Measurements from ENCODE around the gene RMC1. TPM values are rescaled to one million over a fixed set of nuclear protein-coding genes. Genes with fewer than 3 reads are reported as not detected.

The RMC1 gene
- total and polyA plus RNA-seq, 3 donors from 2014 or later: 33.5 to 51.5 (median 44.2) TPM

GRCh38 chr18:23536204-23536603 is 32.9 kb downstream of the RMC1 start:
- H3K27ac ChIP-seq: no peak overlapping the region
- intact Hi-C loops (cut with DNase I; ENCODE audit: low total_unique reads): no loop called here
- H3K36me3 ChIP-seq (ENCODE audit: low read depth, missing control alignments): no peaks in the 10 kb centered on the region
- no peaks in the 10 kb centered on the region for H3K9me3 ChIP-seq
- no peak overlapping the region for H3K4me3 ChIP-seq
- H3K27me3 ChIP-seq: no peaks in the 10 kb centered on the region
- TF ChIP-seq, protein P1, sequence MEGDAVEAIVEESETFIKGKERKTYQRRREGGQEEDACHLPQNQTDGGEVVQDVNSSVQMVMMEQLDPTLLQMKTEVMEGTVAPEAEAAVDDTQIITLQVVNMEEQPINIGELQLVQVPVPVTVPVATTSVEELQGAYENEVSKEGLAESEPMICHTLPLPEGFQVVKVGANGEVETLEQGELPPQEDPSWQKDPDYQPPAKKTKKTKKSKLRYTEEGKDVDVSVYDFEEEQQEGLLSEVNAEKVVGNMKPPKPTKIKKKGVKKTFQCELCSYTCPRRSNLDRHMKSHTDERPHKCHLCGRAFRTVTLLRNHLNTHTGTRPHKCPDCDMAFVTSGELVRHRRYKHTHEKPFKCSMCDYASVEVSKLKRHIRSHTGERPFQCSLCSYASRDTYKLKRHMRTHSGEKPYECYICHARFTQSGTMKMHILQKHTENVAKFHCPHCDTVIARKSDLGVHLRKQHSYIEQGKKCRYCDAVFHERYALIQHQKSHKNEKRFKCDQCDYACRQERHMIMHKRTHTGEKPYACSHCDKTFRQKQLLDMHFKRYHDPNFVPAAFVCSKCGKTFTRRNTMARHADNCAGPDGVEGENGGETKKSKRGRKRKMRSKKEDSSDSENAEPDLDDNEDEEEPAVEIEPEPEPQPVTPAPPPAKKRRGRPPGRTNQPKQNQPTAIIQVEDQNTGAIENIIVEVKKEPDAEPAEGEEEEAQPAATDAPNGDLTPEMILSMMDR (IDR thresholded peaks at IDR 0.05): no peak
- no peak for TF ChIP-seq POLR2A (IDR thresholded peaks at IDR 0.05)
- peaks cover 15% of the 10 kb centered on the region for H3K4me1 ChIP-seq
- 89 to 90% methylated on average over 5 of the region's 5 CpGs for WGBS, 2 donors
- no peak for DNase-seq

- H3K36me3 ChIP-seq (ENCODE audit: low read depth, missing control alignments): no peaks in the 10 kb centered on the region
- intact Hi-C loops (cut with DNase I; ENCODE audit: low total_unique reads): no loop called here
Observed at GRCh38 chr18:23537274-23537673, 34.0 kb downstream of the RMC1 start.

GRCh38 chr18:23538001-23538400 is 34.7 kb downstream of the RMC1 start:
- TF ChIP-seq, protein P1 (IDR thresholded peaks at IDR 0.05): no peak
- no peak for TF ChIP-seq POLR2A (IDR thresholded peaks at IDR 0.05)
- intact Hi-C loops (cut with DNase I; ENCODE audit: low total_unique reads): no loop called here
- peaks cover 32% of the 10 kb centered on the region for H3K4me1 ChIP-seq
- no peak overlapping the region for H3K27ac ChIP-seq
- no peak for DNase-seq
- H3K27me3 ChIP-seq: no peaks in the 10 kb centered on the region
- H3K9me3 ChIP-seq: no peaks in the 10 kb centered on the region
- no peak overlapping the region for H3K4me3 ChIP-seq
- H3K36me3 ChIP-seq (ENCODE audit: low read depth, missing control alignments): no peaks in the 10 kb centered on the region
- WGBS, 2 donors: 95 to 96% methylated on average over 9 of the region's 9 CpGs

More at GRCh38 chr18:23537274-23537673, 34.0 kb downstream of the RMC1 start:
- Histone ChIP-seq H3K9me3 (no peaks in the 10 kb centered on the region), H3K27ac (no peak overlapping the region), H3K4me3 (no peak overlapping the region), H3K27me3 (no peaks in the 10 kb centered on the region), H3K4me1 (peaks cover 25% of the 10 kb centered on the region)
- TF ChIP-seq POLR2A (IDR thresholded peaks at IDR 0.05): no peak
- TF ChIP-seq, protein P1 (IDR thresholded peaks at IDR 0.05): no peak
- 92 to 96% methylated on average over 7 of the region's 7 CpGs for WGBS, 2 donors
- DNase-seq: no peak

GRCh38 chr18:23538870-23539269 is 35.6 kb downstream of the RMC1 start:
- no peak for TF ChIP-seq POLR2A (IDR thresholded peaks at IDR 0.05)
- TF ChIP-seq, protein P1 (IDR thresholded peaks at IDR 0.05): no peak
- no peaks in the 10 kb centered on the region for H3K9me3 ChIP-seq
- 50 to 58% methylated on average over 6 of the region's 6 CpGs for WGBS, 2 donors
- H3K36me3 ChIP-seq (ENCODE audit: low read depth, missing control alignments): no peaks in the 10 kb centered on the region
- intact Hi-C loops (cut with DNase I; ENCODE audit: low total_unique reads): no loop called here
- peaks cover 32% of the 10 kb centered on the region for H3K4me1 ChIP-seq
- DNase-seq: no peak
- no peak overlapping the region for H3K4me3 ChIP-seq
- no peaks in the 10 kb centered on the region for H3K27me3 ChIP-seq
- peak overlapping the region in 1 of 2 donors; percentile 8 for H3K27ac ChIP-seq

- 88 to 91% methylated on average over 9 of the region's 9 CpGs for WGBS, 2 donors
- H3K4me3 ChIP-seq: no peak overlapping the region
- H3K4me1 ChIP-seq: peaks cover 32% of the 10 kb centered on the region
- no peaks in the 10 kb centered on the region for H3K9me3 ChIP-seq
- no peaks in the 10 kb centered on the region for H3K27me3 ChIP-seq
- H3K27ac ChIP-seq: no peak overlapping the region
- no peak for DNase-seq
- no peak for TF ChIP-seq POLR2A (IDR thresholded peaks at IDR 0.05)
- TF ChIP-seq, protein P1 (IDR thresholded peaks at IDR 0.05): no peak
- no peaks in the 10 kb centered on the region for H3K36me3 ChIP-seq (ENCODE audit: low read depth, missing control alignments)
- intact Hi-C loops (cut with DNase I; ENCODE audit: low total_unique reads): no loop called here
Observed at GRCh38 chr18:23539296-23539695, 36.0 kb downstream of the RMC1 start.

Measured in testis (tissue), 3 donors.